Erythroblast (primary cell): ENCODE data around the gene CPD.

ENCODE experiments used
- GATA1 ChIP-seq: IDR thresholded peaks from 2 replicates; pipeline ENCODE4 v1.6.1; 2011; ENCODE audit warnings: low read depth, mild to moderate bottlenecking, control low read depth, low read length, moderate library complexity
- POLR2A ChIP-seq: IDR thresholded peaks from 2 replicates; pipeline ENCODE4 v1.6.1; 2011; ENCODE audit warnings: mild to moderate bottlenecking, low read length

GRCh38 chr17:30345527-30346075 is 33.1 kb upstream of the CPD start:
- TF ChIP-seq POLR2A = no peak
- no peak for TF ChIP-seq GATA1
